Measurements from ENCODE around the gene INTS3.

- TF ChIP-seq CREB1 (CRISPR knock-in tag; IDR thresholded peaks at IDR 0.05) = no peak
- no peak for TF ChIP-seq FOXP1 (CRISPR knock-in tag; IDR thresholded peaks at IDR 0.05; ENCODE audit: borderline replicate concordance)
- TF ChIP-seq JUN (CRISPR knock-in tag; IDR thresholded peaks at IDR 0.05) = no peak
- no peak for TF ChIP-seq CTCF (IDR thresholded peaks at IDR 0.05)
- TF ChIP-seq USF2 (CRISPR knock-in tag; IDR thresholded peaks at IDR 0.05) = no peak
- no peak for TF ChIP-seq ESRRA (CRISPR knock-in tag; IDR thresholded peaks at IDR 0.05; ENCODE audit: borderline replicate concordance)
- TF ChIP-seq FOXP4 (CRISPR knock-in tag; IDR thresholded peaks at IDR 0.05) = no peak
- TF ChIP-seq E2F5 (CRISPR knock-in tag; IDR thresholded peaks at IDR 0.05) = no peak
These were observed 58.4 kb downstream of the INTS3 start for GRCh38 chr1:153786038-153786790.
